Frontal cortex (tissue), 4 donors: ENCODE measurements around the gene CDK12. TPM values are rescaled to one million over a fixed set of nuclear protein-coding genes. Genes with fewer than 3 reads are reported as not detected.
"Not testable (repeated sequence)": the region's sequence is repeated elsewhere in the genome, so short reads cannot be mapped to it uniquely, and the experiment has no call there.

ENCODE experiments used
- DNase-seq, 2 donors: peaks; one replicate each; pipeline ENCODE4 v3.0.0; 2012; ENCODE audit warnings: low spot score in 2 of 2
- FAIRE-seq: peaks from 2 replicates; lab custom pipeline; 2012; peaks lifted over from hg19 to GRCh38; lab: Jason Lieb, UNC
- total RNA-seq: library from RNA; depleted of rRNA; stranded (reverse); fragments of >200 nt; gene quantifications from one replicate; pipeline ENCODE4 v1.2.3, GENCODE V29; 2014
- donor health status: control.
- donor health status: control.
- donor health status: control.

Gene CDK12
- total RNA-seq, 1 donor from 2014 or later, result 16.7 TPM

- DNase-seq, FAIRE-seq: not testable (repeated sequence)
Observed at GRCh38 chr17:39487490-39487889, 26.2 kb downstream of the CDK12 start.

DNA sequence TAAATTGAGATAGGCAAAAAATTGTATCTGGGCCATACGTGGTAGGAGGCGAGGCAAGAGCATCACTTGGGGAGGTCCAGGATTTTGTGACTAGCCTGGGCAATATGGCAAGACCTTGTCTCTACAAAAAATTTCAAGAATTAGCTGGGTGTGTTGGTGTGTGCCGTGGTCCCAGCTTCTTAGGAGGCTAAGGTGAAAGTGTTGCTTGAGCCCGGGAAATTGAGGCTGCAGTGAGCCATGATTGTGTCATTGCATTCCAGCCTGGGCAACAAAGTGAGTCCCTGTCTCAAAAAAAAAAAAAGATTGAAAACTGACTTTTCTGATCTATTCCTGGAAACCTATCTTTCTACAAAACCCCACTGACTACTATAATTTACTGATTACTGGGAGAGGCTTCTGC lies 26.7 kb downstream of the CDK12 start:
- no peak for DNase-seq
- no peak for FAIRE-seq

DNA sequence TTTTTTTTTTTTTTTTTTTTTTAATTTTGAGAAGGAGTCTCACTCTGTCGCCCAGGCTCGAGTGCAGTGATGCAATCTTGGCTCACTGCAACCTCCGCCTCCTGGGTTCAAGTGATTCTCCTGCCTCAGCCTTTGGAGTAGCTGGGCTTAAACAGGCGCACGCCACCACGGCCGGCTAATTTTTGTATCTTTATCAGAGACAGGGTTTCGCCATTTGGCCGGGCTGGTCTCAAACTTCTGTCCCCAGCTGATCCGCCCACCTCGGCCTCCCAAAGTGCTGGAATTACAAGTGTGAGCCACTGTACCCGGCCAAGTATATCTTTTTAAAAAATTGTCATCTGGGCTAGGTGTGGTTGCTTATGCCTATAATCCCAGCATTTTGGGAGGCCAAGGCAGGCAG lies 35.6 kb downstream of the CDK12 start:
- not testable (repeated sequence) for FAIRE-seq, DNase-seq

DNA sequence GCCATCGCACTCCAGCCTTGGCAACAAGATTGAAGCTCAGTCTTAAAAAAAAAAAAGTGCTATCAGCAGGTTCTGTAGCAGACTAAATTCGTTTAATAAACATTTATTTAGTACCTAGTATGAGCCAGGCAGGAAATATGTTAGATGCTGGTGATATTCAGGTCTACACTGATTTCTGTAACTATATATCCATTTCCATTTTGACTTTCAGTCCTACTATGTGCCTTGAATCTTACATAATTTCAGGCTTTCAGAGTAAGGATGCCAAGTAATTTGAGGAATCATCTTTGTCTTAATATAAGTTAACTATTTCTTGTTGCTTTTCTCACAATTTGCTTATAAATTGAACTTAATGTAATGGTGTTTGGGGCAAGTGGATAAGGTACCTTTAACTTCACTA lies 46.2 kb downstream of the CDK12 start:
- FAIRE-seq (no peak), DNase-seq (no peak)

DNA sequence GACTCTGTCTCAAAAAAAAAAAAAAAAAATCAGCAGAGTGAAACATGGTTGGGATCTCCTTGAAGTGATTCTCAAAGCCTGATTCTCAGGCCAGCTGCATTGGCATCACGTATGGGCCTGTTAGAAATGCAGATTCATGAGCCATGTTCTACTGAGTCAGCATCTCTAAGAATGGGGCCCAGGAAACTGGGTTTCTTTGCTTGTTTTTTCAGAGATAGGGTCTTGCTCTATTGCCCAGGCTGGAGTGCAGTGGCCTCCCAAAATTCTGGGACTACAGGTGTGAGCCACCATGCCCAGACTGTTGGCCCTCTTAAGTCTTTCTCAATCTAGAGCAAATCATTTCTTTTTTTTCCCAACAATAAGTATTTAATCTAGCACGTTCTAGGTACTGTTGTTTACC lies 47.7 kb downstream of the CDK12 start:
- DNase-seq (no peak), FAIRE-seq (no peak)

GRCh38 chr17:39513309-39513708 lies 52.0 kb downstream of the CDK12 start:
- FAIRE-seq, result no peak
- no peak for DNase-seq

GRCh38 chr17:39513915-39514314 lies 52.6 kb downstream of the CDK12 start:
- FAIRE-seq (no peak), DNase-seq (no peak)

DNA sequence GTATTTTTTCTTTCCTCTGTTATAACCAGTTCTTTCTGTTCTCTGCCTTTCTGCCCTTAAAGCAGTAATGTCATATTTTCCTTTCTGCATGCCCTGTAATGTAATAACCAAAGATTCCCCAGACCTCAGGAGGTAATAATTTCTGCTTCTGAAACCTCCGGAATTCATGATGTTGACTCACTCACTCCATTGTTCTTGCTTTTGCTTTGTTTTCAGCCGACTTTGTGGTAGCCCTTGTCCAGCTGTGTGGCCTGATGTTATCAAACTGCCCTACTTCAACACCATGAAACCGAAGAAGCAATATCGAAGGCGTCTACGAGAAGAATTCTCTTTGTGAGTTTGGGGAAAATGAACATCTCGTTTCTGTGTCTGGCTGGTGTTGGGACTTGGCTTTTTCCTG lies 55.9 kb downstream of the CDK12 start:
- FAIRE-seq (no peak), DNase-seq (no peak)

GRCh38 chr17:39525801-39526506 lies 64.7 kb downstream of the CDK12 start:
- no peak for FAIRE-seq
- DNase-seq, result no peak

GRCh38 chr17:39527220-39527813 lies 66.0 kb downstream of the CDK12 start:
- DNase-seq, result no peak
- no peak for FAIRE-seq

- FAIRE-seq (no peak), DNase-seq (no peak)
Observed at GRCh38 chr17:39529455-39529854, 68.2 kb downstream of the CDK12 start.

DNA sequence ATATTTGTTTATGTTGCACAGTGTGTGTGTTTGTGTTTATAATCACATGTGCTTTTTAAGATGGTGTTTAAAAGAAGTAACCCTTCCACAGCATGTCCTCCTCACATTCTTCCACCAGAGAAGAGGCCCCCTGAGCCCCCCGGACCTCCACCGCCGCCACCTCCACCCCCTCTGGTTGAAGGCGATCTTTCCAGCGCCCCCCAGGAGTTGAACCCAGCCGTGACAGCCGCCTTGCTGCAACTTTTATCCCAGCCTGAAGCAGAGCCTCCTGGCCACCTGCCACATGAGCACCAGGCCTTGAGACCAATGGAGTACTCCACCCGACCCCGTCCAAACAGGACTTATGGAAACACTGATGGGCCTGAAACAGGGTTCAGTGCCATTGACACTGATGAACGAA lies 69.2 kb downstream of the CDK12 start:
- FAIRE-seq (no peak), DNase-seq (no peak)

GRCh38 chr17:39531252-39531651 lies 70.0 kb downstream of the CDK12 start:
- no peak for DNase-seq
- FAIRE-seq, result no peak

DNA sequence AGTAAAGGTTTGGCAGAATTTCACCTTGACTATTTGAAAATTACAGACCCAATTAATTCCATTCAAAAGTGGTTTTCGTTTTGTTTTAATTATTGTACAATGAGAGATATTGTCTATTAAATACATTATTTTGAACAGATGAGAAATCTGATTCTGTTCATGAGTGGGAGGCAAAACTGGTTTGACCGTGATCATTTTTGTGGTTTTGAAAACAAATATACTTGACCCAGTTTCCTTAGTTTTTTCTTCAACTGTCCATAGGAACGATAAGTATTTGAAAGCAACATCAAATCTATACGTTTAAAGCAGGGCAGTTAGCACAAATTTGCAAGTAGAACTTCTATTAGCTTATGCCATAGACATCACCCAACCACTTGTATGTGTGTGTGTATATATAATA lies 72.6 kb downstream of the CDK12 start:
- FAIRE-seq (no peak), DNase-seq (no peak)

DNA sequence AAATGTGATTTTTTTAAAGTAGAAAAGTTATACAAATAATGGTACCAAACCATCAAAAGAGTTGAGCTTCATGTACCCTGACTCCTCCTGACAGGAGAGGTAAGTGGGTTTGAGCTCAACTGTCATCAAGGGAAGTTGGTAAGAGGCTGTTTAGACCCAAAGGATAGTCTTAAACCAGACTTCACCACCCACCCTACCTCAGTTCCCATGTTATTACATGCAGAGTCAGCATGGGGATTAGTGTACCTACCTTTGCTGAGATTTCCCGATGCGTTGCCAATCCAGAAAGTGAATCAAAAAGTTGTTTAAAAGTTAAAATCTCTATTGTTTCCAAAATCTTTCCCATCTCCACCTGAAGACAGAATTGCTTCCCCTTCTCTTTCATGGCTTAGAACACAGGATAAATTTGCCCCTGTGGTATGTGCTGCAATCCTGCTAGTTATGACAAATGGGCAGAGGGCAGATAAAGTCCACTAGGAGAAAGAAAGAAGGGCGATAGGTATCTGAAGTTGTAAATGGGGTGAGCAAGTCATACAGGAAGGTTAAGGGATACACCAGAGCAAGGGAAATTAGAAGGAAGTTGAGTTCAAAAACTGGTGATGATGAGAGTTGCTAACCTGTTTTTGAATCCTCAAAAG lies 73.6 kb downstream of the CDK12 start:
- no peak for FAIRE-seq
- no peak for DNase-seq

DNA sequence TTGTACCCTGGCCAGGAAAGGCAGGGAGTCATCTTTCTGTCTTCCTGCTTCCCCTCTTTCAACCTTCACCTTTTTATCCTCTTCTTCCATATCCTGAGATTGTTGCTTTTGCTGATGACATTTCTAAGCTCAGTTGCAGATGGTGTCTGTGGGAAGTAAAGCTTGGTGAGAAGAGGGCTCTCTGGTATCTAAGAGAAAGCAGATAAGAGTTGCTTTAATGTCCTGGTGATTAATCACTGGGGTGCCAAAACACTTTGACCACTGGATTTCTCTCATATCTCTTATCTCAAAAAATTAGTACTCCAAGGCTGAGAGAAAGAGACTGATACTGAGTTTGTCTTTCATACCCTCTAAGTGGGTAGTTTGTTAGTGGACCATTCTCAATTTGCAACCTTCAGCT lies 75.2 kb downstream of the CDK12 start:
- DNase-seq (no peak), FAIRE-seq (no peak)

DNA sequence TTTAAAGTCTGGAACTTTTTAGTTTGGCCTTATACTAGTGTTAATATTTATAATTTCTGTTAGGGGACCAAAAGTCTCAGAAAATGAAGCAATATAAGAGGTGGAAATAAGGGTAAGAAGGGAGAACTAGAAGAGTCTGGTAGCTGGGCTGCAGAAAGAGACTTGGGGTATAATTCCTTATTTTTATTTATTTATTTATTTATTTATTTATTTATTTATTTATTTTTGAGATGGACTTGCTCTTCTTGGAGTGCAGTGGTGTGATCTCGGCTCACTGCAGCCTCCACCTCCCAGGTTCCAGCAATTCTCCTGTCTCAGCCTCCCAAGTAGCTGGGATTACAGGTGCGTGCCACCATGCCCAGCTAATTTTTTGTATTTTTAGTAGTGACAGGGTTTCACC lies 76.1 kb downstream of the CDK12 start:
- DNase-seq, FAIRE-seq: not testable (repeated sequence)

DNA sequence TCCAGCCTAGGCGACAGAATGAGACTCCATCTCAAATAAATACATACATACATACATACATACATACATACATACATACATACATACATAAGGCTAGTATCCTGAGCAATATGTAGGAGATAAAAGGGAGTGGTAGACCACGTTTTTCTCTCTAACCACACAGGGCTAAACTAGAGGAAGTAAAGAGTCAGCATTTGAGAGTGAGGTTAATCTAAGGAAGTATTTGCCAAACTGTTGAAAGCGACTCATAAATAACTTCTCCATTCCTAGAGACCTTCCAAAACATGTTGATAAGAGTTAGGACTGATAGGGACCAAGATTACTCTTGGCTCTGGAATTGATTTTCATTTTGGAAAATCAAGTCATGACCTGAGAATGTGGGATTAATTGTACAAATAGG lies 77.6 kb downstream of the CDK12 start:
- DNase-seq (no peak), FAIRE-seq (no peak)

GRCh38 chr17:39540611-39541010 lies 79.3 kb downstream of the CDK12 start:
- DNase-seq (no peak), FAIRE-seq (no peak)

DNA sequence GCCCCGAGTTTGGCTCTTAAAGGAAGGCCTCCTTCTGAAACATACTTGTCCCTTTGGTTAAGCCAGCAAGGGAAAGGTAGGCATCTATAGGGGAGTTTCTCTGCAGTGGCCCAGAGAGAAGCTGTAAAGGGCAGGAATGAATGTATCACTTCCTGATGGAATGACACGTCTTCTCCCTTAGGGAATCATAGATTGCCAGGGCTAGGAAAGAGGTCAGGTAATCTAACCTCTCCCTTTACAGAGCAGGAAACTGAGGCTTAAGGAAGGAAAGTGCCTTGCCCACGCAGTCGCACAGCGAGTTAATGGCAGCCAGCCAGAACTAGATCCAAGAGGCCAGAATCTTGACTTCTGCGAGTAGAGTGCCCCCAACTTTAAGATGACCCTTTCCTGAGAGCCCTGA lies 80.4 kb downstream of the CDK12 start:
- FAIRE-seq (no peak), DNase-seq (no peak)

- DNase-seq (no peak), FAIRE-seq (no peak)
Observed at GRCh38 chr17:39543176-39543575, 81.9 kb downstream of the CDK12 start.
